SK-N-SH (cell line): Measurements from ENCODE around the gene GPR132. TPM values are rescaled to one million over a fixed set of nuclear protein-coding genes. Genes with fewer than 3 reads are reported as not detected.

Source experiments
- CTCF ChIA-PET: fragments of 300-600, 350-600 bp; formaldehyde crosslinking; extraction: SDS; loops from one replicate; lab custom pipeline; 2021; lab: Yijun Ruan, JAX
- POLR2A ChIA-PET: fragments of 350-600 bp; sonication (Branson Sonifier 250); formaldehyde crosslinking; extraction: SDS; loops from one replicate; lab custom pipeline; 2020; ENCODE audit warnings: antibody characterized with exemption, inconsistent platforms; lab: Yijun Ruan, JAX
- DNase-seq: peaks from one replicate; pipeline ENCODE4 v3.0.0; 2012
- H2AFZ ChIP-seq: fragments of 200-600 bp; sonication (generic); 2 replicates; pipeline ENCODE4 v1.8.1; 2016; ENCODE audit warnings: antibody characterized with exemption, mild to moderate bottlenecking, low read depth
- H3F3A ChIP-seq: fragments of 200-600 bp; sonication (generic); replicated peaks from 2 replicates; pipeline ENCODE3; 2016; ENCODE audit warnings: antibody characterized with exemption, mild to moderate bottlenecking; ENCODE audit not compliant: insufficient read depth
- H3K27ac ChIP-seq, 2 experiments: fragments of 200-500 bp in 1 of 2; fragments of 200-600 bp in 1 of 2; sonication (Bioruptor generic) in 1 of 2; sonication (generic), shearing (Covaris generic) in 1 of 2; 2 replicates each; pipeline versions ENCODE4 v1.5.1 to v1.6.1; 2014 to 2016; ENCODE audit warnings: low read depth in 2 of 2, inconsistent platforms in 1 of 2, low read length in 1 of 2, mild to moderate bottlenecking in 1 of 2, mixed read lengths in 1 of 2
- H3K27me3 ChIP-seq: fragments of 200-600 bp; sonication (generic), shearing (Covaris generic); 2 replicates; pipeline ENCODE4 v1.6.1; 2016; ENCODE audit warnings: mixed run types; ENCODE audit not compliant: insufficient read depth
- H3K36me3 ChIP-seq, 2 experiments: fragments of 200-500 bp in 1 of 2; fragments of 200-600 bp in 1 of 2; sonication (Bioruptor generic) in 1 of 2; sonication (generic) in 1 of 2; replicated peaks in 1 of 2; 2 replicates each; pipeline versions ENCODE3 to v1.5.1; 2014 to 2016; ENCODE audit warnings: low read length in 1 of 2, mild to moderate bottlenecking in 1 of 2; ENCODE audit not compliant: insufficient read depth in 2 of 2, control insufficient read depth in 1 of 2
- H3K4me1 ChIP-seq, 2 experiments: fragments of 200-500 bp in 1 of 2; fragments of 200-600 bp in 1 of 2; sonication (Bioruptor generic) in 1 of 2; sonication (generic), shearing (Covaris generic) in 1 of 2; 2 replicates each; pipeline versions ENCODE4 v1.5.1 to v1.6.1; 2014 to 2016; ENCODE audit warnings: low read depth in 1 of 2, low read length in 1 of 2, mixed run types in 1 of 2; ENCODE audit not compliant: insufficient read depth in 2 of 2, control insufficient read depth in 1 of 2
- H3K4me2 ChIP-seq: fragments of 200-600 bp; sonication (generic), shearing (Covaris generic); 2 replicates; pipeline ENCODE4 v1.6.1; 2017; ENCODE audit warnings: mixed run types
- H3K4me3 ChIP-seq, 2 experiments: fragments of 200-500 bp in 1 of 2; fragments of 200-600 bp in 1 of 2; sonication (Bioruptor generic) in 1 of 2; sonication (generic), shearing (Covaris generic) in 1 of 2; 2 replicates each; pipeline versions ENCODE4 v1.5.1 to v1.8.1; 2014 to 2016; ENCODE audit warnings: low read depth in 2 of 2, inconsistent platforms in 1 of 2, low read length in 1 of 2, mild to moderate bottlenecking in 1 of 2, mixed read lengths in 1 of 2, moderate library complexity in 1 of 2
- H3K79me2 ChIP-seq: fragments of 200-600 bp; sonication (generic); 2 replicates; pipeline ENCODE4 v1.8.1; 2017; ENCODE audit warnings: mild to moderate bottlenecking; ENCODE audit not compliant: insufficient read depth
- H3K9ac ChIP-seq: fragments of 200-600 bp; sonication (generic); 2 replicates; pipeline ENCODE4 v1.6.1; 2017; ENCODE audit warnings: mixed run types
- H3K9me2 ChIP-seq: fragments of 200-600 bp; sonication (generic); 2 replicates; pipeline ENCODE4 v1.6.1; 2017; ENCODE audit warnings: mixed run types
- H3K9me3 ChIP-seq: fragments of 200-600 bp; sonication (generic); 2 replicates; pipeline ENCODE4 v1.6.1; 2017; ENCODE audit warnings: mixed run types, mild to moderate bottlenecking, moderate library complexity
- H4K20me1 ChIP-seq: fragments of 200-600 bp; sonication (generic); 2 replicates; pipeline ENCODE4 v1.6.1; 2017; ENCODE audit warnings: mild to moderate bottlenecking, mixed run types; ENCODE audit not compliant: insufficient read depth
- CTCF ChIP-seq: fragments of 200-600 bp; sonication (generic); IDR thresholded peaks from 2 replicates; pipeline ENCODE4 v1.6.1; 2017; ENCODE audit warnings: antibody characterized with exemption, mild to moderate bottlenecking, moderate library complexity
- EP300 ChIP-seq, 2 experiments: IDR thresholded peaks; 2 replicates each; pipeline versions ENCODE4 v1.4.0 to v1.6.1; 2012; ENCODE audit warnings: borderline replicate concordance in 1 of 2, low read depth in 1 of 2, low read length in 1 of 2
- GABPA ChIP-seq: IDR thresholded peaks from 2 replicates; pipeline ENCODE4 v1.4.0; 2012; ENCODE audit warnings: low read depth, mild to moderate bottlenecking
- IRF3 ChIP-seq: fragments of 150-350 bp; IDR thresholded peaks from 2 replicates; pipeline ENCODE4 v1.6.1; 2016; ENCODE audit warnings: mild to moderate bottlenecking, low read depth, low read length
- JUND ChIP-seq: IDR thresholded peaks from 2 replicates; pipeline ENCODE4 v1.4.0; 2012
- MEF2A ChIP-seq: IDR thresholded peaks from 2 replicates; pipeline ENCODE4 v1.4.0; 2012; ENCODE audit warnings: low read depth, borderline replicate concordance
- NFIC ChIP-seq: IDR thresholded peaks from 2 replicates; pipeline ENCODE4 v1.4.0; 2012; ENCODE audit warnings: borderline replicate concordance
- RAD21 ChIP-seq: IDR thresholded peaks from 2 replicates; pipeline ENCODE4 v1.6.1; 2012; ENCODE audit warnings: mild to moderate bottlenecking, low read length
- RCOR1 ChIP-seq: fragments of 150-350 bp; IDR thresholded peaks from 2 replicates; pipeline ENCODE4 v1.6.1; 2017; ENCODE audit warnings: antibody characterized with exemption, low read length
- TAF1 ChIP-seq: IDR thresholded peaks from 2 replicates; pipeline ENCODE4 v1.6.1; 2012; ENCODE audit warnings: low read depth, mild to moderate bottlenecking, low read length, moderate library complexity, borderline replicate concordance
- USF2 ChIP-seq: fragments of 150-350 bp; IDR thresholded peaks from 2 replicates; pipeline ENCODE4 v1.6.1; 2017; ENCODE audit warnings: antibody characterized with exemption, low read length, low read depth, borderline replicate concordance
- YY1 ChIP-seq: IDR thresholded peaks from 2 replicates; pipeline ENCODE4 v1.4.0; 2012; ENCODE audit warnings: low read depth, mild to moderate bottlenecking
- ZBTB33 ChIP-seq: IDR thresholded peaks from 2 replicates; pipeline ENCODE4 v1.4.0; 2012; ENCODE audit warnings: low read depth, borderline replicate concordance
- WGBS: methylation state at CpG from one replicate; pipeline ENCODE4 v1.1.6; 2017; ENCODE audit warnings: low lambda C conversion rate; 5-methylcytosine and 5-hydroxymethylcytosine counted together
- polyA plus RNA-seq, 3 experiments: library from polyadenylated mRNA; depleted of rRNA; stranded (reverse); fragments of >200 nt; gene quantifications; 2 replicates each; pipeline ENCODE4 v1.2.3, GENCODE V29; 2012

GPR132 gene
- polyA plus RNA-seq, 1 of the 3 experiments (the other 2 are of a cell fraction): not detected

GRCh38 chr14:105069871-105070759 lies 4.9 kb upstream of the GPR132 start:
- Histone ChIP-seq H3K4me3 (no peak overlapping the region), H3K79me2 (no peaks in the 10 kb centered on the region), H3K9ac (no peak overlapping the region), H3F3A (no peaks in the 10 kb centered on the region), H3K27ac (no peak overlapping the region), H4K20me1 (no peaks in the 10 kb centered on the region), H3K27me3 (no peaks in the 10 kb centered on the region), H2AFZ (no peak overlapping the region), H3K9me3 (no peaks in the 10 kb centered on the region), H3K36me3 (no peaks in the 10 kb centered on the region)
- POLR2A ChIA-PET: no interaction called here
- no peak for DNase-seq
- CTCF ChIA-PET: interaction anchor here (0.6 to 6.1 kb wide), 6 partner anchors 9 to 244 kb away, joined by 3 to 36 read pairs (median 3); partner anchors contain the start of gene PACS2
- TF ChIP-seq NFIC: no peak
- no peak for TF ChIP-seq TAF1
- no peak for TF ChIP-seq GABPA
- no peak for TF ChIP-seq YY1
- TF ChIP-seq IRF3: no peak
- no peak for TF ChIP-seq EP300 (IDR thresholded peaks at IDR 0.05; ENCODE audit: borderline replicate concordance in 1 of 2, low read depth in 1 of 2, low read length in 1 of 2)
- no peak for TF ChIP-seq RAD21
- TF ChIP-seq ZBTB33: no peak
- TF ChIP-seq, all 33 proteins: peak for 0
- Histone ChIP-seq H3K4me2 (no peak overlapping the region), H3K9me2 (no peaks in the 10 kb centered on the region), H3K4me1 (no peaks in the 10 kb centered on the region; a peak in 1 of 4 replicates)
- 81% methylated on average over 18 of the region's 20 CpGs for WGBS

GRCh38 chr14:105069522-105069870 lies 4.3 kb upstream of the GPR132 start:
- CTCF ChIA-PET: no interaction called here
- Histone ChIP-seq H3K9me3 (no peaks in the 10 kb centered on the region), H3K9me2 (no peaks in the 10 kb centered on the region), H3K36me3 (no peaks in the 10 kb centered on the region), H3K4me1 (no peaks in the 10 kb centered on the region), H3F3A (no peaks in the 10 kb centered on the region), H3K9ac (no peak overlapping the region), H3K4me3 (no peak overlapping the region), H3K27ac (no peak overlapping the region), H3K4me2 (no peak overlapping the region), H2AFZ (no peak overlapping the region), H3K79me2 (no peaks in the 10 kb centered on the region), H4K20me1 (no peaks in the 10 kb centered on the region), H3K27me3 (no peaks in the 10 kb centered on the region)
- POLR2A ChIA-PET: no interaction called here
- no peak for DNase-seq
- no peak for TF ChIP-seq CTCF
- TF ChIP-seq ZBTB33: no peak
- no peak for TF ChIP-seq MEF2A
- TF ChIP-seq JUND: no peak
- TF ChIP-seq USF2: no peak
- TF ChIP-seq RCOR1: no peak
- no peak for TF ChIP-seq IRF3
- WGBS: 78% methylated on average over 10 of the region's 10 CpGs
